CD4-positive, alpha-beta T cell treated with Interleukin-17A for 4 hours (primary cell): ENCODE measurements around the gene C2CD4D.
"Not testable (repeated sequence)": the region's sequence is repeated elsewhere in the genome, so short reads cannot be mapped to it uniquely, and the experiment has no call there.

Experiments used
- DNase-seq: peaks from one replicate; pipeline ENCODE4 v3.0.0-alpha.2; 2020; ENCODE audit warnings: mixed read lengths

C2CD4D gene

DNA sequence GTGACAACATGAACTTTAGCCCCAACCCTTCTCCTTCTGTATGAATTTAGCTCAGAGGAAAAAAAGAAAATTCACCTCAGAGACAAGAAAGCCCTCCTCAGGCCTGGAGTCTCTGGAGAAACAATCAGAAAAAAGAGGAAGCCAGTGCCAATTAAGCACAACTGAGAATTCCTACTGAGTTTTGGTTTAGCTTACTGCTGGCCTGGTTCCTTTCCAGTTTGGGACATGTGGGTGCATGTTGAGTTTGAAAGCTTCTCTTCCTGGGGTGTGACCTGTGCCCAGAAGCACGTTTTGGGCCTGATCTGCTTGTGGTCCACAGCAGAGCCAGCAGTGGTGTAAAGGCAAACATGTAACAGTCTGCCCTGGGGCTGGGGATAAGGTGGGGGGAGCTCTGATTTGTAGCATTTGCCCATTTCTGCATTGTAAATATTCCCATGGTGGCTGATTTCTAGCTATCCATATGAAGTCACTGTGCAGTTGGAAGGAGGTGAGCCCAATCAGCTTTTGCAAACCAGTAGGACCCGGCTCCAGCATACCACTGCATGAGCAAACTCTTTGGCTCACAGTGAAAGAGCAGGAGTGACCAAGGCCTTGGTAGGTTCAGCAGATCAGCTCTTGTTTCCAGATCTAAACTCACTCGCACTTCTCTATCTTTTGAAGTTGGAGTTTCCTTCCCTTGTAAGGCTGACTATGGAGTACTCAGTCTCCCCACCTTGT lies 18.6 kb upstream of the C2CD4D start:
- DNase-seq: no peak

DNA sequence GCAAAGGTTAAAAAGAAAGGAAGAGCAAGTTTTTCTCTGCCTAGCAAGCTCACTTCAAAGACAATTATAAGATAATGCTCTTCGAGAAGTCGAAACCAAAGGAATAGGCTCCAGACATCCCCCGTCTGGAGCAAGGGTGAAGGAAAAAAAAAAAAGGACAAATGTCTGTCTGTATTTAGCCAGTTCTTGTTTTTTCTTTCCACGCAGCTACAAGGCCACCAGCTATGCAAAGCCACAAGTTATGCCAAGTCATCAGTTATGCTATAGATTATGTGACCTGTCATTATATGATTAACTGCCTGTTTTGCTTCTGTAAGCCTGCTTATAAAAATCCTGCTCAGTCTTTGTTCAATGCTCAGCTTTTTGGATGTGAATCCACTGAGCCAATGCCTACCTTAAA lies 16.3 kb upstream of the C2CD4D start:
- no peak for DNase-seq

DNA sequence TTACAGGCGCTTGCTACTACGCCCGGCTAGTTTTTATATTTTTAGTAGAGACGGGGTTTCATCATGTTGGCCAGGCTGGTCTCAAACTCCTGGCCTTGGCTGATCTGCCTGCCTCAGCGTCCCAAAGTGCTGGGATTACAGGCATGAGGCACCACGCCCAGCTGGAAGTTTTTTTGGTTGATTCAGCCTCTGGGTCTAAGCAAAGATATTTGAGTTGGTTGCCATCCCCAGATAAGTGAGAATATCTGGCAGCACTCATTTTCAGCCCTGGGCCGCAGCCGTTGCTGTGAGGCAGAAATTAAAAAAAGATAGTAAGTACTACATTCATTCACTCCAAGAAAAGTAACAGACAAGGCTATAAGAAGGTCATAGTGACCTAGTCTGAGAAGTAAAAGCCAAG lies 15.9 kb upstream of the C2CD4D start:
- not testable (repeated sequence) for DNase-seq

DNA sequence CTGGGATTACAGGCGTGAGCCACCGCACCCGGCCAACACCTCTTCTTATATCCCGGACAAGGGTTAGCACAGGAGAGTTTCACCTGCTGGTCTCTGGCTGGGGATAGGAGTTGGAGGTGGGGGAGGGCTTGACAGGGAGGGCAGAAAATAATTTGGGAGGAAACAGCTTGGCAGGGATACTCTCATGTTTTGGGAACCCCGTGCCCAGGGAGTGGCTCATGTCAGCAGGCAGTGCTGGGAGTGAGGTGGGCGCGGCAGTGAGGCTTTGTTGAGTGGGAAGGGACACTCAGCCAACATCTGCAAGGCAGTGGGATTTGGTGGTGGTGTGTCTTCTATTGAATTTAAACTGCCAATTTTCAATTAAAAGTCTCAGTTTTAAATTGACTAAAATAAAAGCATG lies 15.0 kb upstream of the C2CD4D start:
- DNase-seq: no peak

DNA sequence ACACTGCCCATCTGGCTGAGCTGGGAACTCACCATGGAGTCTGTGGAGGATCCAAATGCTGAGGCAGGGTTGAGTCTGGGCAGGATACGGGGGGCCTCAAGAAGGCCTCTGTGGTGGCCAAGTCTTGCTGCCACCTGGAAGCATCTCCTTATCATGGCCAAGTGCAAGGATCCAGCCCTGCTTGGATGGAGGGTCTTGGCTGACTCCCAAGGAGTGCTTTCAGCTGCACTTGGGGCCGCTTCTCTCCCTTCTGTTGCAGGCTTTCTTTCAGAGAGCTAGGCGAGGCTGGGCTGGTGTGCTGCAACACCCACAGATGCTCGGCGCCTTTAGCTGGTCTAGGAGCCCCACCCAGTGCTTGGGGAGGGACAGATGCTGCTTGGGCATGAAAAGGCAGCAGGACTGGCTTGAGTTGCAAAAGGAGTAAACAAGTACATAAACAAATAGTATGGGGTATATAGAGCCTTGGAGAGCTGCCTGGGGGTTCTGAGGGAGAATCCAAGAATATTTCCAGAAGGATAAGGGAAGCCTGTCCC lies 13.9 kb upstream of the C2CD4D start, which contains the start of gene THEM5:
TSS of gene THEM5 (minus strand) at position 302 of the 533 bp plus-strand sequence. CDS start at position 155, 147 bp downstream.
- DNase-seq: no peak

DNA sequence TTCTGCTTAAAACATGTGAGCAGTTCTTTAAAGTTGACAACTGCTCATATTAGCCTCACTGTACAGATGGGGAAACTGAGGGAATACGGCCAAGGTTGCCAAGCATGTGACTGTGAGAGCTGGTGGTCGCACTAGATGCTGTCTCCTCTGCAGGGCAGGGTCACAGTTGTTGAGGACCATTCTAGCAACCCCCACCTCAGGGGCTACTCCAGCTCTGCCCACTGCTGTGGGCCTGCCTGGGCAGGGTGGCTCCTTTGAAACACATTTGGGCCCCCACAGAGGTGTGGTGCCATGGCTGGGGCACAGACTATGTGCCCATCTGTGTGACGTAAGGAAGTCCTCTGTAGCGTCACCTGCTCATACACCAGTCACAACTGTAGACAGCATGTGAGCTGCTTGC lies 13.1 kb upstream of the C2CD4D start:
- DNase-seq: no peak

DNA sequence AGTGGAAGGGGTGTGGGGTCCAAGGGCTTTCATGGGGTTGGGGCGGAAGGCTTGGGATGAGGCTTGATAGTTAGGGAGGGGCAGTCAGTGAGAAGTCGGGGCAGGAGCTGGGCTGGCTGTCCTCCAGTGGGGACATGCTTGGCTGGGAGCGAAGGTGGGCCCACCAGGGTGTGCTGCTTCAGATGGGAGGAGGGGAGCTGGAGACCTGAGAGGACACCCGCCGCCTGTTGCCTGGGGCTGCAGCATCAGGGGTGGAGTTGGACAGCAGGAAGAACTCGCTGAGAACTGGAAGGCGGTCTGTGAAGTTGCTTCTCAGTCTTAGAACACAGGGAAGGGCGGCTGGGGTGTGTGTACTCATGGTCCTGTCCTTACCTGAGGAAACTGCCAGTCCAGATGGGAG lies 12.3 kb upstream of the C2CD4D start:
- no peak for DNase-seq

DNA sequence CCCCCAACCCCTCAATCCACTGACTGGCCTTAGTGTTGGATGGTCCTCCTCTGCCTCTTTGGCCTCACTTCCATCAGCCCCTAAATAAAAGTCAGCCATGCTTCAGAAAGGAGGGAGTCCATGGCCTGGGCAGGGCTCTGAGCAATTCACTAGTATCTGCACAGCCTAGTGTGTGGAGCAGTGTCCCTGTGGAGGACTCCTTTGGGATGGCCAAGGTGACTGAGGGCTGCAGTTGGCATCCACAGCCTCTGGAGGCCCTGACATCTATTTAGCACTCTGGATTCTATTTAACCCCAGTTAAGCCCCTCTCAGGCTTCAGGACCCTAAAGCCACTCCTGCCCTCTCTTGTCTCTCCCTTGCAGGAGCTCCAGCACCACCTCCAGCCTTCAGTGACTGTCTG lies 10.3 kb upstream of the C2CD4D start:
- no peak for DNase-seq

DNA sequence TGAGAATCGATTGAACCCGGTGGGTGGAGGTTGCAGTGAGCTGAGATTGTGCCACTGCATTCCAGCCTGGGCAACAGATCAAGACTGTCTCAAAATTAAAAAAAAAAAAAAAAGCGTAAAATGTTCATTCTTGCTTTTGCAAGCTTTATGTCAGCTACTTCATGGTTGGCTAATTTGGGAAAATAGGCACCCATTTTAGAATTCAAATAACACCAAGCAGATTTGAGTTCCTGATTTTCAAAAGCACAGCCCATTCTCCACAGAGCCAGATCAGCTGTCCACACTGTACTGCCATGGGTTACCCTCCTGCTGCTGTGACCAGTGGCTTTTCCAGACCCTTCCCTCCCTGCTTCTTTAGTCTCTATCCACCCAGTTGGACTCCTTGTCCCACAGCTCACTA lies 9.5 kb upstream of the C2CD4D start:
- no peak for DNase-seq

DNA sequence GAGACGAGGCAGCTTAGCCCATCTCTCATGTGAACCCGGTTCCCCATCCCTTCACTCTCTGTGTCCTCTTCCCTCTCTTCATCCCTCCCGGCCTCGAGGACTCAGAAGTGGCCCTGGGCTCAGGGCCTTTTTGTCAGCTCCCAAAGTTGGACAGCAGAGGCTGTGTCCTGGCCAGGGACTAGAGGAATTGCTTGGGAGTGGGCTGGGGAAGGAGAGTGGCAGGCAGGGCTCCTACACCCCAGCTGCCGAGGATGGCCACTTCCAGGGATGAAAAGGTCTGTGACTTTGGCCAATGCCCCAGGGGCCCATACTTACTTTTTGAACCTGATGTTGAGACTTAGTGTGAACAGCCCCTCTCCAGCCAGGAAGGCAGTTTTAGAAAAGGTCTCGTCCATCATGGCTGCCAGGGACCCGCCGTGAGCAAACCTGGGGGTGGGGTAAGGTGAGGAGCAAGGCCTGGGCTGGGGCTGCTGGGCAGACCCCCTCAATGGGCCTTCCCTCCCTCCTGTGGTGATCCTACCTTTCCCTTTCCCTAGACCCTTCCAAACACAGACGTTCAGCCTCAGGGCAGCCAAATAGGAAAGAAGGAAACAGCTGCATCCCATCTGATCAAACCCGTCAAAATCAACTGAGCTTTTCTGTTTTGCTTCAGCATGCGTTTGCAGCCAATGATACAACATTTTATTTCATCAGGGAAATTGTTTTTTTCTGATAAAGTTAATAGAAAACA lies 8.4 kb upstream of the C2CD4D start:
- DNase-seq: no peak

DNA sequence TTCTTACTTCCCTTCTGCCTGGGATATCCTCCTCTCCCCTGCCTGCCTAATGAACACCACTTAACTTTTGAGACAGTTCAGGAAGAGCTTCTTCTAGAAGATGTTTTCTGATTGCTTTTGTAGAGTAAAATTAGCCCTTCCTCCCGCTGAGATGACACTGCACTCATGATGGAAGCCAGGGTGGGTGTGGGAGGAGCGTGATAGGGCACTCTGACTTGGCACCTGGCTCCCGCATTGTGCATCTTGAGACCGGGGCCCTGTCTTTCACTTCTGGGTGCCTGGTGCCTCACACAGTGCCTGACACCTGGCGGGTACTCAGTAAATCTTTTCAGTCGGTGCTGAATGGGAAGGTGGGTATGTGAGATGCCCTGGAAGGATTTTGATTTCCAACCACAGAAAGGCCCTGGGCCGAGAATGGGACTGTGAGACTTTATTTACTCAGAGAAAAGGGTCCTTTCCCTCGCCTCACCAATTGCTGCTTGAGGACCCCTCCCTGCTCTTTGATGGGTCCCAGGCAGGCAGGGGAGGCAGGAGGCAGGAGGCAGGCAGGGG lies 7.1 kb upstream of the C2CD4D start:
- DNase-seq: no peak

DNA sequence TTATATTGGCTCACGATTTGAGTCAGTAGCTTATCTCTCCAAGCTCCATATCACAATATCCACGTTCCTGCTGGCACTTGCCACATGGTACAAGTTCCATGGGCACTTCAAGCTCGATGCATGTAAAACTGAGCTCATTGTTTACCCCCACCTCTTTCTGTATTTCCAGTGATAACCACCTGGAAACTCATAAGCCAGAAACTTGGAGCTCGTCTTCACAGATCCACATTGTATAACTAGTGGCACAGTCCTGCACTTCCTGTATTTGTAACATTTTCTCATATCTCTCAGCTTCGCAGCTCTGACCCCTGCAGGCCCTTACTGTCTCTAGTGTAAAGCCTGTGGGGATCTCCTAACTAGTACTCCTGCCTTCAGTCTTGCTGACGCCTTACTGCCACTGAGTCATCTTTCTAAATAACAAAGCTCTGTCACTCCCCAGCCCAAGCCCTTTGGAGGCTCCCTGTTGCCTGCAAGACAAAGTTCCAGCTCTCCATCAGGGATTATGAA lies 6.5 kb upstream of the C2CD4D start:
- DNase-seq: no peak

DNA sequence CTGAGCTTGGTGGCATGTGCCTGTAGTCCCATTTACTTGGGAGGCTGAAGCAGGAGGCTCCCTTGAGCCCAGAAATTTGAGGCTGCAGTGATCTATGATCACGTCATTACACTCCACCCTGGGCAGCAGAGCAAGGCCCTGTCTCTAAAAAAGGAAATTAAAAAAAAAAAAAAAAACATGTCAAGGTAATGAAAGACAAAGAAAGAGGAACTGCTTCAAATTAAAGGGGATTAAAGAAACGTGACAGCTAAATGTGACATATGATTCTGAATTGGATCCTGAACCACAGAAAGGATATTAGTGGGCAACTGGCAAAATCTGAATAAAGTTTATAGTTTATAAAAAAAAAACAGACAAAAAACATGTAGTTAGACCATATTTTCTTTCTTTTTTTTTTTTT lies 3.8 kb upstream of the C2CD4D start:
- no peak for DNase-seq

DNA sequence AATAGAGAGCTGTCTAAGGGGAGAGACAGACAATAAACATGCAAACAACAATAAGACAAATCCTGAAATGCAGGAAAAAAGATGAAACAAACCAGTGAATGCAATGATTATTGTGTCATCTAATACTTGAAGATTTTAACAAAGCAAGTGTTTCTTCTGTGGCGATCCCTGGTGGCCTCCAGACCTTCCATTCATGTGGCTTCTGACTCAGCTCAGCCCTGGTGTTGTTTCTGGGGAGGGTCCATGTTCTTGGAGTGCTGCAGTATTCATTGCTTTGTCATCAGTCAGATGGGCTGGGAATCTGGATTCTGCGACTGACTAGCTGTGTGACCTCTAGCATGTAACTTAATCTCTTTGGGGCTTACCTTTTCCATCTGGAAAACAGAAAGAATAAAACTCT lies 1.5 kb upstream of the C2CD4D start:
- no peak for DNase-seq

DNA sequence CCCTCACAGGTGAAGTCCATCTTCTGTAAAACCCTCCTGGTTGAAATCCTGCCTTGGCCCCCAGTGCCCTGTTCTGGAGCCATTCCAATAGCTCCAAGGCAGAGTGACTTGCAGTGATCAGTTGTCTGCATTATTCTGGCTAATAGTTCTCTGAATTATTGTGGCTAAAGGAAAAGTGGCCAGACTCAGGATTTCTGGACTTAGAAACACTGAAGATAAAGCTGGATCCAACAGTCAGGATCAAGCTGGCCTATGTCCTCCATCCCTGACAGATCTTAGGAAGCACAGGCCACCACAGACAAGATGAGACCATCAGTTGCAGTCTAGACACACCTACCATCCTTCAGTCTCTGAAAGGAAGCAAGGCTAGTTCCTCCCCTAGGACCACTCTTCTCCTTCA lies 801 bp upstream of the C2CD4D start:
- DNase-seq: no peak

DNA sequence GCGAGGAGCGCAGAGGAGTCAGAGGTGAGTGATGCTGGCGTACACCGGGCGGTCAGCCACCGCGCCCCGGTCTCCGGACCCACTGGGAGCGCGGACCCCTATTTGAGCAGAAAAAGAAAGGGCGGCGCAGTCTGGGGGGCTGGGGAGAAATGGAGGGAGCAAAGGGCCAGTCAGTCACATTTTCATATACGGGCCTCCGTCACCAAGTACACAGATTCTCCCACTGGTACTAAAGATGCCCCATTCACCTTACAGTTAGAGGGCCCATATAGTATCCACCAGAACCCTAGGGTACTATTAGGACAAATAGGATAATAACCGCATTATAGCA lies 573 bp downstream of the C2CD4D start:
- no peak for DNase-seq

DNA sequence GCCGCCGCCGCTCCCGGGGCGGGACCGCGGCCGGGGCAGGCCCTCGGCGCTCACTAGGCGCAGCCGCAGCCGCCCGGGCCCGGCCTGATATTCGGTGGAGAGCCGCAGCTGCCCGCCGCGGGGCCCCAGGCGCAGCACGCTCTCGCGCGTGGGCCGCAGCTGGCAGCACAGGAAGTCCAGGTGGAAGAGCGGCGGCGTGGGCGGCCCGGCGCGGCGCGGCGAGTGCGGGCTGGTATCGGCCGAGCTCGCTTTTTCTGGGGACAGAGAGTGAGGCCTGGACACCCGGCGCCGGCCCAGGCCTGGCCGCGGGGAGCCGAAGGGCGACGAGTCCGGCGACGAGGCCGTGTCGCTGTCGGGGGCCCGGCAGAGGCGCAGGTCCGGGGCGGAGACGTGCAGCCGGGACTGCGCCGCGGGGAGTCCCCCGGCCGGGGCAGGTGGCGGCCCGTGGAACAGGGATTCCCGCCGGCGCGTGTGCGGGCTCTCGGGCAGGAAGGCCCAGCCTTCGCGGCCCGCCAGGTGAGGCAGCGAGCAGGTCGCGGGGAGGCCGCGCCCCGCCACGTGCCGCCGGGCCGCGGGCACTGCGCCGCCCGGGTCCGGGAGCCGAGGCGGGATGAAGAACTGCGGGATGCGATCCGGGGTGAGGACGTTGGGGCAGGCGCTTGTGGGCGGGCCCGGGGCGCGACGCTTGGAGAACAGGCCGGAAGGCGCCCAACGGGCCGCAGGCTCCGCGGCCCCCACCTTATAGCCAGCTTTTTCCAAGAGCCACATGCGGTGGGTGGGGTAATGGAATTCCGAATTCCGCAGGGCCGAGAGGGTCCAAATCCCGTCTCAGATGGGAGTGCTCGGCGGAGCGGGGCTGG lies 1.2 kb downstream of the C2CD4D start:
- DNase-seq: peak; percentile 51

DNA sequence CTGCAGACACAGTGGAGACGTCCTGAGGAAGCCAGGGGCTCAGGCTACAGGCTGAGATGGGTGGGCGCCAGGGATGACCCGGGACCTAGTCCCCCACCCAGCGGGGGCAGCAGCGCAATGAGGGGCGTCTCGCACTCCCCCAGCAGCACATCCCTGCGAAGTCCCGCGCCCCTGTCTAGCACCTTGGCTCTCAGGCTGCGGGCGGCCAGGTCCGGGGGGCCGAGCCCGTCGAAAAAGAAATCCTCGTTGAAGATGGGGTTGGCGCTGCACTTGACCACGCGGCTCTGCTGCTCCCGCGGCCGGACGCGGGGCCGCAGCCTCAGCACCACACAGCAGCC lies 1.8 kb downstream of the C2CD4D start:
- no peak for DNase-seq

DNA sequence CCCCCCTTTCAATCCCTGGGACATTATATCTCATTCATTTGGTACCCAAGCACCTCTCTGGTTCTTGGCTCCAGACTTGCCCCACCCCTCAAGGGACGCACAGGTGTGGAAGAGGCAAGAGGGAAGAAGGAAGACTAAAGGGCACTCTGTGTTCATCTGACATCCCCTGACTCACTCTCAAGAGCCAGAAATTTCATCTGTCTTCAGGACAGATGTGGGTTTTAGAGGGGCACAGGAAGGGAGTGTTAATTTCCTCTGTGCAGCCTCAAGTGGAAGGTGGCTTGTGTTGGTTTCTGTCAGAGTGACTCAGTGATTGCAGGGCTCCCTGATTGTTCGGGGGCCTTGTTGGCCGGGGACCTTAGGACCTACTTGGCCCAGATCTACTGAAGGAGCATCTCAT lies 2.4 kb downstream of the C2CD4D start:
- DNase-seq: peak; percentile 52

DNA sequence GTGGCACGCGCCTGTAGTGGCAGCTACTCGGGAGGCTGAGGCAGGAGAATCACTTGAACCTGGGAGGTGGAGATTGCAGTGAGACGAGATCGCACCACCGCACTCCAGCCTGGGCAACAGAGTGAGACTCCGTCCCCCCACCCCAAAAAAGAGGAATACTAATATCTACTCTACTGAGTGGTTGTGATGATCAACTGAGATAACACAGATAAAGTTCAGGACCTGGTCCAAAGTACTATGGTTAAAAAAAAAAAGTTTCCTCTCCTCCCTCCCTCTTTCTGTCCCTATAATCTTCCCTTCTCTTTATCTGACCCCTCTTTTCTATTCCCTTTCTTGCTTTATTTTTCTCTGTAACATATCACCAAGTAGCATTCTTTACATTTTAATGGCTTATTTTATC lies 4.0 kb downstream of the C2CD4D start:
- DNase-seq: no peak

DNA sequence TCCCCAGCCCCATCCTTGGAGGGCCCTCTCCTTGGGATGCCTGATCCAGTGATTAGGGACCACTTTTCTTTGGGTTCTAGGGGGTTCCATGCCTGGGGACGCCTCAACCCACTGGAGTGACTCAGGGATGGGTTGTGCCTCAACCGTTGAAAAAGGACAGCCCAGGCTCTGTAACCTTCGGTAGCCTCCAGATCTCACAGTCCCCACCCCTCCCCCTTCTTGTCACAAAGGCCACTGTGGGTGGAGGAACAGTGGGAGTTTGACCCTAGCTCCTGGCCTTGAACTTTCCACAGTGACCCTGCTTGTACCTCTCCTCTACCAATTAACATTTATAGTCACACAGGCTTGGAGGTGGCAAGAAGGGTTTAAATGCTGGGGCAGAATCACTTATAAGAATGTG lies 5.4 kb downstream of the C2CD4D start:
- DNase-seq: no peak

DNA sequence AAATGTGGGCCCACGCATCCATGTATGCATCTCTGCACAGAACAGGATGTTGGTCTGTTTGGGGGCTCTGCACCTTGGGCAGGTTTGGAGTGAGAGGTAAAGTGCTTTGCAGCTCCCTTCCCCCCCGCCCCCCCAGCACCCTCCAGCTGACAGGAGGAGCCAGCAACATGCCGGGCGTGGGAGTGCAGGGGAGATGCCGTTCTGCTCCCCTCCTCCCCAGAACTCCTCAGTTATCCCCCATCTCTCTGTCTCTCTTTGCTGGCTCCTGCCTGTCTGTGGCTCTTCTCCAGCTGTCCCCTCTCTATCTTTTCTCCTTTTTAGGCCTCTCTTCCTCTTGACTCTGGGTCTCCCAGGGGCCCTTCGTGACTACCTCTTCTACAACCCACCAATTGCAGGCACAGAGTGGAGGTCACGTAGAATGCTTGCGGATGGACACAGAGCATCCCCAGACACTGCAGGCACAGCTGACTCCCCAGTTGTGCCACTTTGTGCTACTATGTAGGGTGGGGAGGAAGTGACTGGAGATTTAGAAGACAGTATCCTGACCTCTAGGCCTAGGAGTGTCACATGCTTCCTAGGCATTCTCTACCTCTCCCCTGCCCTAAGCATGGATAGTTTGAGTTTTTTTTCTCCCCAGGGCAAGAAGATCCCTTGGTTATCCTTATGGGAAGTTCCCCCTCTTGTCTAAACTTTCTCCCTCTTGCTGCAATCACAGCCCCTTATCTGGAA lies 6.3 kb downstream of the C2CD4D start:
- DNase-seq: no peak
